CD4-positive, alpha-beta T cell treated with Interleukin-17A for 4 hours (primary cell): ENCODE measurements around the gene TATDN2.

Source experiments
- DNase-seq: peaks from one replicate; pipeline ENCODE4 v3.0.0-alpha.2; 2020; ENCODE audit warnings: mixed read lengths

Gene TATDN2, protein sequence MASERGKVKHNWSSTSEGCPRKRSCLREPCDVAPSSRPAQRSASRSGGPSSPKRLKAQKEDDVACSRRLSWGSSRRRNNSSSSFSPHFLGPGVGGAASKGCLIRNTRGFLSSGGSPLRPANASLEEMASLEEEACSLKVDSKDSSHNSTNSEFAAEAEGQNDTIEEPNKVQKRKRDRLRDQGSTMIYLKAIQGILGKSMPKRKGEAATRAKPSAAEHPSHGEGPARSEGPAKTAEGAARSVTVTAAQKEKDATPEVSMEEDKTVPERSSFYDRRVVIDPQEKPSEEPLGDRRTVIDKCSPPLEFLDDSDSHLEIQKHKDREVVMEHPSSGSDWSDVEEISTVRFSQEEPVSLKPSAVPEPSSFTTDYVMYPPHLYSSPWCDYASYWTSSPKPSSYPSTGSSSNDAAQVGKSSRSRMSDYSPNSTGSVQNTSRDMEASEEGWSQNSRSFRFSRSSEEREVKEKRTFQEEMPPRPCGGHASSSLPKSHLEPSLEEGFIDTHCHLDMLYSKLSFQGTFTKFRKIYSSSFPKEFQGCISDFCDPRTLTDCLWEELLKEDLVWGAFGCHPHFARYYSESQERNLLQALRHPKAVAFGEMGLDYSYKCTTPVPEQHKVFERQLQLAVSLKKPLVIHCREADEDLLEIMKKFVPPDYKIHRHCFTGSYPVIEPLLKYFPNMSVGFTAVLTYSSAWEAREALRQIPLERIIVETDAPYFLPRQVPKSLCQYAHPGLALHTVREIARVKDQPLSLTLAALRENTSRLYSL

DNA sequence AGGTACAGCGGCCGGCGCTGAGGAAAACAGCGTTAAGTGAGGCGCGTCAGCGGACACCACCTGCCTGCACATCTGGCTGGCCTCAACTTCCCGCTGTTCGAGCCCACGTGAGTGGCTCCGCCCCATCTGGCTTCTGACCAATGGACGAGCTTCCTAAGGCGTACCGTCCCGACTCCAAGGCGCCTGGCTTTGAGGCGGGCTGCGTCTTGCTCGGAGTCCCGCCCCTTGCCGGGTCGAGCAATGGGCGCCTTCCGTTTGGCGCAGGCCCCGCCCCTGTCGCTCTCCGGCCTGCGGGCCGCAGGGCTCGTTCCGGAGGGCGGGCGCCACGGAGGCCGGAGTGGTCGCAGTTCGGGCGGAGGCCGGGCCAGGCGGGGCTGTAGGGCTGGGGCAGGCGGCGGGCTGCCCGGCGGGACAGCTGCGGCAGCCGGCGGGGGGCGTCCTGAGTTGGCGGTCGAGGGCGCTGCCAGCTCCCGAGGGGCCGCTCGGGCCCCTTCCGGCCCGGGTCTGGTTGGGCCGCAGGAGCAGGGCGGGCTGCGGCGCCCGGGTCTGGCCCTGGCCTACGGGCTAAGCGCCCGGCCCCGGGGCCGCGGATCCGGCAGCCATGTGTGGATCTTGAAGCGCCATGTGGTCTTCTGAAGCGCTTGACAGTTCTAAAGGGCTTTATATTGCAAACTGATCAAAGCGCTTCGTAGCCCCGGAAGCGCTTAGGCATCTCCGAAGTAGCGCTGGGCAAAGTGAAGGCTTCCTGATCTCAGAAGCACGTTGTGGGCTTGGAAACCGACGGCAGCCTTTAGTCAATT, at the start of gene TATDN2:
TSS of gene TATDN2 (plus strand) at position 276 of the 800 bp plus-strand sequence. CDS start 742 bp downstream, outside the sequence.
- peak; percentile 98 for DNase-seq

DNA sequence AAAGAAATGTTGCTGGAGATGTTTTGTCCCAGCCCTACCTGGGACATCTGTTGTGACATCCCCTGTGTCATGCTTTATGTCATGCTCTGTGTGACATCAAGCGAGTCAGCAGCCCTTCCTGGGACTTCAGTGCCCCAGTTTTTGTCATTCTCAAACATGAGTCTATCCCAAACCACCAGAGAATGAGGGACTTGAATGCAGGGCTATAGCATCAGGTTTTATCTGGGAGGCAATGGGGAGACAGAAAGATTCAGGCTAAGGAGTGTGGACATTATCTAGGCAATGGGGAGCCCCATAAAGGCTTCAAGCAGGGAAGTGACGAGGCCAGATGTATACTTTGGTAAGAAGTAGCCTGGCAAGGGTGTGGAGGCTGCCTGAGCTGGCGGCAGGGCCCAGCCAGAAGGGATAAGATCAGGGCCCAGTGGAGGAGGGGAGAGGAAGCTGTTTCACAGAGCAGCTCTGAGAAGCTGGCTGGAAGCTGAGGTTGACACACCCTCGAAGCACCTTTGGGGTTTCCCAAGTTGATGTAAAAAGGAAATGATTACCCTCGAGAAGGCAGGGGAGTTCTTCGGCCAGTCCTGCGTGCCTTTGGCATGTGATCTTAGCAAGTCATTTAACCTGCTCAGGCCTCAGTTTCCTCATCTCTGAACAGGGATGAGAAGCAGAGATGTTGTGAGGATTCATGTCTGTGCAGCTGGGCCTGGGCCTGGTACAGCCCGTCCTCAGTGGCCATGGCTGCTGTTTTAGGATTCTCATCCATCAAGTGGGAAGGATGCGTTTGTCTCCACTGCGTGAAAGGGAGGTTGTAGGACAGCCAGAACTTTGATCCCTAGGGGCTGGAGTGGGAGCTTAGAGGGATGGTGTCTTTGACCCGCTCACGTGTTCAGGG, 49.3 kb upstream of the TATDN2 start:
- peak; percentile 80 for DNase-seq

DNA sequence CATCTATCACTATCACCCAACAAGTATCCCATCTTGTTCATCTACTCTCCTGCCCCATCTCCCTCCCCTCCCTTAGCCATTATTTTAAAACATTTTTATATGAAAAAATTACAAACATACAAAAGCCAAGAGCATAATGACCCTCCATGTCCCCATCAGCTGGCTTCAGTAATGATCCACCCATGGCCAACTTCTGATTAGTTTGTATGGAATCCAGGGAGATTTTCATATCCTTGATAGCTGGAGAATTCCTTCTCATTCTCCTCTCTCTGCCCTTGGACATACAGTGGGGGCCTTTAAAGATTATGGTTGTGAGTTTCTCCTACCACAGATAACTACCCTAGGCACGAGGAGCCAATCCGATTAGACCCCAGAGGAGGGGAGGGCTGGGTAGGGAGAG, 43.3 kb upstream of the TATDN2 start:
- no peak for DNase-seq

DNA sequence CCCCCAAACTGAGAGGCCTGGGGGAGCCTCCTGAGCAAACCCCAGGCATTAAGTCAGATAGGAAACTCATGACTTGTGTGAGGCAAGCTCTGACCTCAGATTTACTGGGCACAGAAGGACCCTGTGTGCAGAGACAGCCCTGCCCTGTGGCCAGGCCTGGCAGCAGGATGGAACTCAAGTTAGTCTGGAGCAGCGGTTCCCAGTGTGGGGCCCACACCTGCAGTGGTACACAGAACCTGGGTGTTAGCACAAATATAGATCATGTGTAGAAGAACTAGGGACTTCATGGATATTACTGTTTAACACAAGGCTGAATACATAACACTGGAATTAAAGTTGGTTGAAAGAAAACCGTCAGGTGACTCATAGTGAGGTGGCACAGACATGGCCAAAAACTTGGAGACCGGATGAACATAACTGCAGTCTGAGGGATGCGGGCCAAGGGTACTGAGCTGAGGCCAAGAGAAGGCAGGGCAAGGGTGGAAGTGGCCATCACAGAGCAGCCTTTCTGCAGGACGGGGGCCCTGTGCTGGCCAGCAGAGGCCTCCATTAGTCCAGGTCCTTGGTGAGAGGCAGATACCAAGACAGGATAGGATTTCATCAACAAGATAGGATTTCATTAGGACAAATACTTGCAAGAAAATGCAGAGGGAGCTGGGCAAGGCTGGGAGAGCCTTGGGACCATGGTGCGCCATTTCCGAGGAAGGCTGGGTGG, 42.7 kb upstream of the TATDN2 start:
- DNase-seq = no peak

DNA sequence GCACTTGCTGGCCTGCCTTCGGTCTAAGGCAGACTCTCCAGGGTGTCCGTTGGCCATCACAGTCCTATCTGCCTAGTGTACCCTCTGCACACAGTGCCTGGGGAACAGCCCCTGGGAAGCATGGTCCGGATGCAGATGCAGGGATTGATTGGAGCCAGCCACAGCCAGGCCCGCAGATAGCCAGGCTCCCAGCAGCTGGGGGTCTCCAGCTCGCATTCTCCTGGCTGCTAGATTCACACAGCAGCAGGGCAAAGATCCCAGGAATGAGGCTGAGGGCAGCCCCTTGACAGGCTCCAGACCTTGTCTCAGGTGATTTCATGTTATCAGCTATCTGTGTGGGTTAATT, 42.1 kb upstream of the TATDN2 start:
- no peak for DNase-seq

DNA sequence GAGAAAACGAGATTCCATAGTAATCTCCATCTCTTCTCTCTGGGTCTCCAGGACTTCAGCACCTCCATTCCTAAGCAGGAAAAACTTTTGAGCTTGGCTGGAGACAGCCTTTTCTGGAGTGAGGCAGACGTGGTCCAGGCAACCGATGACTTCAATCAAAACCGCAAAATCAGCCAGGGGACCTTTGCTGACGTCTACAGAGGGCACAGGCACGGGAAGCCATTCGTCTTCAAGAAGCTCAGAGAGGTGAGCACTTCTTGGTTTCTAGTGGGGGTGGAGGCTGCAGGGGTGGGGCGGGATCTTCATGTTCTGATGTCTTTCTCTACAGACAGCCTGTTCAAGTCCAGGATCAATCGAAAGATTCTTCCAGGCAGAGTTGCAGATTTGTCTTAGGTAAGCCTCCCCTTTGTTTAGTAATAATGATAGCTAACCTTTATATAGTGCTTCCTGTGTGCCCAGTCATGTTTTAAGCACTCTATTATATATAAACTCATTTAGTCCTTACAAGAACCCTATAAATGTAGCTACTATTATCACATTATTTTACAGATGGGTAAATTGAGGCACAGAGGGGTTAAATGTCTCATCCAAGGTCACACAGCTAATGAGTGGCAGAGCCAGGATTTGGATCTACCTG, 35.0 kb upstream of the TATDN2 start:
- no peak for DNase-seq

DNA sequence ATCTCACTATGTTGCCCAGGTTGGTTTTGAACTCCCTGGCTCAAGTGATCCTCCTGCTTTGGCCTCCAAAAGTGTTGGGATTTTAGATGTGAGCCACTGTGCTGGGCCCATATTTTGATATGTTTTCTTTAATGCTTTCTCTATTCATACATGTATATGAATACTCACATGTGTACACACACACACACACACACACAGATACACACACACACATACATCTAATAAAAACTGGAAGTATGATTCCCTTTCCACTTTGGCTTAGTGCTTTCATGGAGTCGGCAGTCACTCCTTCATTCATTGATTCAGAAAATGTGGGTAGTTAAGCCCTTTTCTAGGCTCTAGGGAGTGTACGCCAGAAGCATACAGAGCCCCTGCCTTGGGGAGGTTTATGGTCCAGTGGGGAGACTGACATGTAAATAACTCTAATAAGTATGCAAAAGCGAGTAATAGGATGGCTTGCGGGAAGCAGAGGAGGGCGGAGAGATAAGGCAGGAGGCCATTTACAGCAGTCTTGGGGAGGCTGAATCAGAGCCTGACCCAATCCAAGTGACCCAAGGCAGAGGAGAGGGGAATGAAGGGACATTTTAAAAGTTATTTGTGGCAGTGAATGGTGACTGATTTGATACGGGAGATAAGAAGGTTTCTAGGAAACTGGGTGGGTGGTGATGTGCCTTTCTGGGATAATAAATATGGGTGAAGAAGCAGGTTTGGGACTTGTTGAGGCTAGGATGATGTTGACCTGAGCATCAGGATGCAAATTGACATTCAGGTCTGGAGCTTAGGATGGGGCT, 32.5 kb upstream of the TATDN2 start:
- DNase-seq = no peak

DNA sequence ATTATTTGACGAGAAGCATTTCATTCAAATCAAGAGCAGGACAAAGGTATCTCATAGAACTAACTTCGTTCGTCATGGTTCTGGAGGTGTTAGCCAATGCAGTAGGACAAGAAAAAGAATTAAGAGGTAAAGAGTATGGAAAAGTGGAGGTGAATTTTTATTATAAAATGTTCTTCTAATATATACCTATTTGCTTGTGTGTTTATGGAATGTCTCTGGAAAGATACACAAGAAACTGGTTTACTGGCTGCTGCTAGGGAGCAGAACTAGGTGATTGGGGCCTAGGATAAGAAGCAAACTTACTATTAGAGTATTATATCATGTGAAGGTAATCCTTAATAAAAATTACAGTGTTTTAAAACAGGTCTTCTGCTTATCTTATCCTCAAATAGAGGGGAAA, 30.9 kb upstream of the TATDN2 start:
- no peak for DNase-seq

DNA sequence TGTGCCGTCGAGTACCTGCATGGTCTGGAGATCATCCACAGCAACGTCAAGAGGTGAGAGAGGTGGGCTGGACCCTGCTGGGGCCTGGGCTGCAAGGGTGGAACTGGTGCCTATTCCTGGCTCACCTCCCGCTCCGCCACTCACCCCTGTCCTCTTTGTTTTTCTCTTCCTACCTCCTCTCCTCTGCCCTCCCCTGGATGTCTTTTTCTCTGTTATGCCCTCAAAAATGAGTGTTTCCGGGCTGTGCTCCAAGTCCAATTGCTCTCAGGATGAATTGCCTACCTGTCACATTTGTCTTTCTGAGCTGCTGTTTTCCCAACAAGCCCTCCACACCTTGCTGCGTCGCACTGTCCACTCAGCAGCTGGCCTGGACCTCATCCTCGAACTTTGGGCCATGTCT, 28.5 kb upstream of the TATDN2 start:
- DNase-seq = no peak

DNA sequence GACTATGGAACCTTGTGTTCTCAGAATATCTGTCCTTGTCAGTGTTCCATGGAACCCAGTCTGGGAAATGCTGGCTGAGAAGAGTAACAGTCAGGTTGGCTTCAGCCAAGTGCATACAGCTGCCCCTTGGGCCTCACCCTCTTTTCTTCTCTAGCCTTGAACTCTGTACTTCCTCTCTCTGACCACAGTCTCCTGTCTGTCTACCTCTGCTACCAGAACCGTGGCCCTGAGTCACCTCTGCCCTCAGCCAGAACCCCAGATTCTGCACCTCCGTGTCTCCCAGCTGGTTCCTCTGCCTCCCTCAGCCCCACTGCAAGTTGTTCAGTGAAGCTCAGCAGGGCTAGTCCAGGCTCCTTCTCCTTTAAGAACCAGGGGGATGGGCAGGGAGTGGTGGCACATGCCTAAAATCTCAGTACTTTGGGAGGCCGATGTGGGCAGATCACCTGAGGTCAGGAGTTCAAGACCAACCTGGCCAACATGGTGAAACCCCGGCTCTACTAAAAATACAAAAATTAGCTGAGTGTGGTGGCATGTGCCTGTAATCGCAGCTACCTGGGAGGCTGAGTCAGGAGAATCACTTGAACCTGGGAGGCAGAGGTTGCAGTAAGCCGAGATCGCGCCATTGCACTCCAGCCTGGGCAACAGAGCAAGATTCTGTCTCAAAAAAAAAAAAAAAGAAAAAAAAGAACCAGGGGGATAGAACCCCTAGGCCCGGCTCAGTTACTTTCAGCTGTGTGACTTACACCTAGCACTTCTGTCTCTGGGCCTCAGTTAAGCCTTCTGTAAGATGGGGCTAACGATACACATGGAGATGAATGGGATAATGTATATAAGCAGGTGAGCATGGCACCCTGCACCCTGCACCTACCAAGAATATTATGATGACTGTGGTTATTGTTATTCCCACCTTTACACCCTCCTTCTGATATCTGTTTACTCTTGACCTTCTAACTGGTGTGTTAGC, 24.3 kb upstream of the TATDN2 start:
- peak; percentile 72 for DNase-seq

DNA sequence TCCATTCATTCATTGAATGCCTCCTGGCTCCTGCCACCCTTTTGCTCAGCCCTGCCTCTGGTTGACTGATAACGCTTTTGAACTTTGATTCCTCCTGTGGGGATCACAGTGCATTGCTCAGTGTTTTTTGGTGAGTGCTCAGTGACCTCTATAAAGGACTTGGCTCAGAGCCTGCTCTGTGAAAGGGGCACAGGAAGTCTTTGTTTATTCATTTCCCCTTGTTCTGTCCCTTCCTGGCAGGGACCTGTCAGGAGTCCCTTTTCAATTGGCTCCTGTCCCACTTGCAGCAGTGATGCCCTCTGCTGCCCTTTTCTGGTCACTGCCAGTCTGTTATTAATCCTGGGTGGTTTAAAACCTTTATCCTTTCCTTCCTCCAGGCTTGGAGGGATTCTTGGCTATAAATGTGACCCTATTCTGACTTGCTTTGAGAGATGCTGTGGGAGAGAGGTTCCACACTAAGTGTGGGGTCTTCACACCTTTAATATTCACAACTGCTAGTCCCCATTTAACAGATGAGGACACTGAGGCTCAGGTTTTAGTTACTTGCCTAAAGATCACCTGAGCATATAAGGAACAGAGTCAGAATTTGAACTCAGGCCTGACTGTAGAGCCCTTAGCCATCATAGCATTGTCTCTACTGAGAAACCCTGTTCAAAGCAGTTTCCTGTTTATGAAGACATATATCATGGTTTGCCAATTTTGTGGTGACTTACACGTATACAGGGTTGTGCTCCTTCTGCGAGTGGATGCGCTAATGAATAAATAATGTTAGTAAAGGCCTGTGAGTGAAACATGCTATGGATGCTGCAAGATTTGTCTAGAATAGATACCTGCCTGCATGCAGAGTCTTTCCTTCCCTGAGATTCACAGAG, 23.2 kb upstream of the TATDN2 start:
- peak; percentile 73 for DNase-seq

DNA sequence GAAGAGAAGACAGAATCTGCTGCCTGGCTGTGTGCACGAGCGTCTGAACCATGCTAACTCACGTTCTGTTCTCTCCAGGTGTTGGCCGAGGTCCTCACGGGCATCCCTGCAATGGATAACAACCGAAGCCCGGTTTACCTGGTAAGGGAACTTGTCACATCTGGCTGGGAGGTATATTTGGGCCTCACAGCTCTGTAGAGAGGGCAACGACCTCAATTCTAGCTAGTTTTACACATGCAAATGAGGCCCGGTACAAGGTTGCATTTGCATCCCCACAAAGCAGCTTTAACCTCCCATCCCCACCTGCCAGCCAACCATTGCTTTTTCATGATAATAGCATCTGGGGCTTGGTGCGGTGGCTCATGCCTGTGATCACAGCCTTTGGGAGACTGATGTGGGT, 22.0 kb upstream of the TATDN2 start:
- no peak for DNase-seq

DNA sequence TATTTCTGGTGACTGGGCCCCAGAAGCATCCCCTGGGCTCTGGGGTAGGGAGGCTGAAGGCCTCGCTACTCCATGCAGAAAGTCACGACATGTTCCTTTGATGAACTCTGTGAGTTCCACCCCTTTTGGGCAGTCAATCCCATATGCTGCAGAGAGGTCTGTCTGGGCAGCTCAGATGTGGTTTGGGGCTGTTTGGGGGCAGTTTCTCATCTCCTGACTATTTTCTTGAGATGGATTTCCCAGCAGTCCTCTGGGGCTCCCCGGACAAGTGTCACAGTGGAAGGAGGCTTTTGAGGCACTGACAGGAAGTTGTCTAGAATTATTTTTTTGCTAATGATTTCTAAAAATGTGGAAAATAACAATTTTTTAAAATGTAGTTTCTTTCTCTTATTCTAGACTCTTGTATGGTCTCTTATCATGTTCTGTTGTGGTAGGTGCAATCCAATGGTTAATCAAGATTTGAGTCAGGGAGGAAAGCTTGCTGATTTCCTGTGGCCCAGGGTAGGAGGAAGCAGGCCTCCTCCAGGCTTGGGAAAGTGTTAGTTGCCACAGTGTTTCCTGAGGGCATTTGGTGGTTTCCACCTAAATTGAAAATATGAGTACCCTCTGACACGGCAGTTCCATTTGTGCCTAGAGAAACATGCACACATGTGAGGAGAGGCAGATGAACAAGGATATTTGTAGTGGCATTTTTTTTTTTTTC, 19.9 kb upstream of the TATDN2 start:
- peak; percentile 22 for DNase-seq

DNA sequence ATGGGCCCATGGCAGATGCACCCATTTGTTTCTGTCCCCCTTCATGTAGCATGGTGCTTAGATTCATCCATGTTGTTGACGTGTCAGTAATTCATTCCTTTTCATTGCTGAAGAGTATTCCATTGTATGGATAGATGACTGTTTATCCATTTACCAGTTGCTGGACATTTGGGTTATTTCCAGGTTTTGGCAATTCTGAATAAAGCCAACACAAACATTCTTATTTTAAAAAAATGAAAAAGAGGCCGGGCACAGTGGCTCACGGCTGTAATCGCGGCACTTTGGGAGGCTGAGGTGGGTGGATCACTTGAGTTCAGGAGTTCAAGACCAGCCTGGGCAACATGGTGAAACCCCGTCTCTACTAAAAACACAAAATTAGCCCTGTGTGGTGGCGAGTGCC, 18.7 kb upstream of the TATDN2 start:
- DNase-seq = no peak

DNA sequence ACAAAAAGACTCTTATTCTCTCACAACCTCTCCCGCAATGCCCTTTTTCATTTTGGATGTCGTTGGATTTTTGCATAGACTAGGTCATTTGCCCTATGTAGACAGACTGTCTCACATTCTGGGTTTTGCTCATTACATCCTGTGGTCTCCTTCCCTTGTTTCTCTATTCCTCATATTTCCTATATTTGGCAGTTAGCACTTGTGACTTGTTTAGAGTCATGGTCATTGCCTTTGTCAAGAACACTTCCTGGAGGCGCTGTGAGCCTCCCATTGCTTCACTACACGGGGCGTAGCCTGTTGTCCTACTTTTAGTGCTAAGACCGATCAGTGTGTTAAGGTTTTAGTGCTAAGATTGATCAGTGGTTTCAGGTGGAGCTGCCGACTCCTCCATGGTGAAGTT, 16.1 kb upstream of the TATDN2 start:
- no peak for DNase-seq

DNA sequence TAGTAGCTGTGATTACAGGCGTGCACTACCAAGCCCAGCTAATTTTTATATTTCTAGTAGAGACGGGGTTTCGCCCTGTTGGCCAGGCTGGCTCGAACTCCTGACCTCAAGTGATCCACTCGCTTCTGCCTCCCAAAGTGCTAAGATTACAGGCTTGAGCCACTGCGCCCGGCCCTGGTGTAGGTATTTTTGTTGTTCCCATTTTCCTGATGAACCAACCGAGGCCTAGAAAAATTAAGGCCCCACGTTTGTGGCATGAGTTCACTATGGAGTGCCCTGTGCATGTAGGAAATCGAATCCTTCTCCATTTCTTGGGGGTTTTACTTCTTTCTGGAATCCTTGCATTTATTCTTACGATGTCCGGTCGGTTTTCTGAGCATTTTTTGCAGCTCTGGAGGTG, 14.3 kb upstream of the TATDN2 start:
- DNase-seq = no peak

DNA sequence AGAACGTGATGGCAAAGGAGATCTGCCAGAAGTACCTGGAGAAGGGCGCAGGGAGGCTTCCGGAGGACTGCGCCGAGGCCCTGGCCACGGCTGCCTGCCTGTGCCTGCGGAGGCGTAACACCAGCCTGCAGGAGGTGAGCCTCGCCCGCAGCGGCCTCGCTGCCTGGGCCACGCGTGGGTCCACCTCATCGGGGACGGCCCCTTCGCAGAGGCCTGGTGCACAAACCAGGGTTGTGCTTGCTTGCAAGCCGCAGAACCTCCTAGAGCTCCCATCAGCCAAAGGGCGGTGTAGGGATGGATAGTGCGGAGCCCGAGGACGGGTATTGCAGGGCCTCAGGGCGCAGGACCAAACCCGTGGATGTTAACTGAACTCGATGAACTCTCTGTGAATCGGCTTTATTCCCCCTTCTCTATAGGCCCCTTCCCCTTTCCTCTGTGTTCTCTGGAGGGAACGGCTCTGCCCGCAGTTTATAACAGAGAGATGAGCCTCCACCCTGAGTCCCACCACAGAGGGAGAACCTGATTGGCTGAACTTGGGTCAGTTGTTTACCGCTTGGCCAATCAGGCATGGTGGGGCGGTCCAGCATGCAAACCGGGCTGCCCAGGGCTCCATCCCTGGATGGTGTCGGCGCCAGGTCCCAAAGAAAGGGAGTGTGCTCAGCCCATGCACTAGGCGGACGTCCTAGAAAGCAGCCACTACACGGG, 13.6 kb upstream of the TATDN2 start:
- DNase-seq = no peak
